SH-SY5Y (cell line): ENCODE data around the gene GPR150.

Experiments
- GATA2 ChIP-seq: IDR thresholded peaks from 2 replicates; pipeline ENCODE4 v1.6.1; 2011; ENCODE audit warnings: mild to moderate bottlenecking, low read depth, low read length
- GATA3 ChIP-seq: IDR thresholded peaks from 2 replicates; pipeline ENCODE4 v1.6.1; 2011; ENCODE audit warnings: low read depth, mild to moderate bottlenecking, low read length, moderate library complexity

GRCh38 chr5:95620030-95620869, at the start of gene GPR150:
- TF ChIP-seq GATA2 (no peak), GATA3 (no peak)
